Karpas-422 (cell line): ENCODE results near the gene SLC22A2. TPM values are rescaled to one million over a fixed set of nuclear protein-coding genes. Genes with fewer than 3 reads are reported as not detected.

Source experiments
- DNase-seq: peaks from one replicate; pipeline ENCODE4 v3.0.0-alpha.2; 2015
- H2AFZ ChIP-seq: fragments of 200-600 bp; sonication (generic); 2 replicates; pipeline ENCODE4 v1.6.1; 2014; ENCODE audit warnings: antibody characterized with exemption, low read length, mixed read lengths
- H3K27ac ChIP-seq: fragments of 200-600 bp; sonication (generic); 2 replicates; pipeline ENCODE4 v1.5.1; 2014; ENCODE audit warnings: mild to moderate bottlenecking, low read length, moderate library complexity
- H3K27me3 ChIP-seq: fragments of 200-600 bp; sonication (generic); 2 replicates; pipeline ENCODE4 v1.6.1; 2014; ENCODE audit warnings: low read length, mixed read lengths
- H3K36me3 ChIP-seq: fragments of 200-600 bp; sonication (generic); 2 replicates; pipeline ENCODE4 v1.6.1; 2014; ENCODE audit warnings: low read length, mixed read lengths; ENCODE audit not compliant: insufficient read depth
- H3K4me1 ChIP-seq: fragments of 200-600 bp; sonication (generic); 2 replicates; pipeline ENCODE4 v1.6.1; 2014; ENCODE audit warnings: mild to moderate bottlenecking, low read length, mixed read lengths
- H3K4me2 ChIP-seq: fragments of 200-600 bp; sonication (generic); 2 replicates; pipeline ENCODE4 v1.6.1; 2014; ENCODE audit warnings: low read length, low read depth, mild to moderate bottlenecking; ENCODE audit not compliant: poor library complexity, severe bottlenecking
- H3K4me3 ChIP-seq: fragments of 200-600 bp; sonication (generic); 2 replicates; pipeline ENCODE4 v1.5.1; 2014; ENCODE audit warnings: mild to moderate bottlenecking, antibody characterized with exemption, low read length, mixed read lengths
- H3K79me2 ChIP-seq: fragments of 200-600 bp; sonication (generic); 2 replicates; pipeline ENCODE4 v1.6.1; 2014; ENCODE audit warnings: mild to moderate bottlenecking, low read length, mixed read lengths
- H3K9ac ChIP-seq: fragments of 200-600 bp; sonication (generic); 2 replicates; pipeline ENCODE4 v1.6.0; 2014; ENCODE audit warnings: low read length
- H3K9me2 ChIP-seq: fragments of 200-600 bp; sonication (generic), shearing (Covaris generic); replicated peaks from 2 replicates; pipeline ENCODE4 v1.6.0; 2014; ENCODE audit warnings: mild to moderate bottlenecking, low read length, moderate library complexity; ENCODE audit not compliant: insufficient read depth
- H3K9me3 ChIP-seq: fragments of 300-700, 200-600 bp; sonication (generic); 2 replicates; pipeline ENCODE4 v1.6.1; 2014; ENCODE audit warnings: low read length, mixed read lengths
- H4K20me1 ChIP-seq: fragments of 200-600 bp; sonication (generic); 2 replicates; pipeline ENCODE4 v1.6.1; 2014; ENCODE audit warnings: mild to moderate bottlenecking, antibody characterized with exemption, low read length, low read depth; ENCODE audit not compliant: insufficient read depth
- total RNA-seq: library from RNA; depleted of rRNA; stranded (reverse); fragments of >200 nt; shearing (Covaris generic); gene quantifications from 2 replicates; pipeline ENCODE4 v1.2.3, GENCODE V29; 2014; ENCODE audit warnings: low replicate concordance

SLC22A2 gene
- total RNA-seq, 1 experiment from 2014 or later, result not detected

DNA sequence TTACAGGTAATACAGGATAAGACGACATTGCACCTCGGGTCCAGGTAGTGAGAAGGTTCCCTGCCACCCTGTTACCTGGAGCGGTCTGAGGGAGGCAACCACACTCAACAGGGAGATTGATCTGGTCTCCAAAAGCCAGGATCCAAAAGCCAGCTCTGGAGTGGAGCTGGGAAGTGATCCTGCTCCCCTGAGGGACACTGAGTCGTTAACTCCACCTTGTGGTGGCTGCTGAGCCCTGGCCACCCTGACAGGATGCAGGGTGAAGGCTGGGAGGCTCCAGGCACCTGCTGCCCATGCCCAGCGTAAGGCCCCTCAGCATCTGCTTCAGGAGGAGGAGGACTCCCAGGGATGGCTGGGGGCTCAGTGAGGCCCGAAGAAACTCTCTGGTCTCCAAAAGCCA is 38.7 kb upstream of the SLC22A2 start:
- Histone ChIP-seq H3K27me3 (no peaks in the 10 kb centered on the region), H3K9me3 (no peaks in the 10 kb centered on the region), H3K4me2 (no peak overlapping the region), H3K4me1 (no peaks in the 10 kb centered on the region), H3K36me3 (no peaks in the 10 kb centered on the region), H3K27ac (no peak overlapping the region), H2AFZ (no peak overlapping the region), H3K4me3 (no peak overlapping the region), H3K79me2 (no peaks in the 10 kb centered on the region), H3K9ac (no peak overlapping the region), H4K20me1 (no peaks in the 10 kb centered on the region), H3K9me2 (no peaks in the 10 kb centered on the region)
- DNase-seq, result no peak

DNA sequence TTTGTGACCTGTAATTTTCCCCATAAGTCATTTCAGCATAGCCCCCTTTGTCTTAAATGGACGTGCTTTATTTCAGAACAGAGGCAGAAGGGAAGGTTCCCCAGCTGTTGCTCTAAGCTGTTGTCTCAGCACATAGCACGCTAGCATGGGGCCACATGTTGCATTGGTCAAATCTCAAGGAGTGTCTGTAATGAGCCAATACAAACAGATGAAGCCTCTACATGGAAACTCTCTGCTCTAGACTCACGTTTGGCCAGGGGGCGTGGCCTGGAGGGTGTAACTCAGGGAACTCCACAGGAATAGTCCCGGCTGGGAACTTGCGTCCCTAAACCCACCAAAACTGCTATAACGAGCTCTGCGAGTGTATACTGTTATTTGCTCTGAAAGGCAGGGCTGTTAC is 35.2 kb upstream of the SLC22A2 start:
- Histone ChIP-seq H3K27me3 (no peaks in the 10 kb centered on the region), H3K9me3 (no peaks in the 10 kb centered on the region)
- DNase-seq, result no peak

DNA sequence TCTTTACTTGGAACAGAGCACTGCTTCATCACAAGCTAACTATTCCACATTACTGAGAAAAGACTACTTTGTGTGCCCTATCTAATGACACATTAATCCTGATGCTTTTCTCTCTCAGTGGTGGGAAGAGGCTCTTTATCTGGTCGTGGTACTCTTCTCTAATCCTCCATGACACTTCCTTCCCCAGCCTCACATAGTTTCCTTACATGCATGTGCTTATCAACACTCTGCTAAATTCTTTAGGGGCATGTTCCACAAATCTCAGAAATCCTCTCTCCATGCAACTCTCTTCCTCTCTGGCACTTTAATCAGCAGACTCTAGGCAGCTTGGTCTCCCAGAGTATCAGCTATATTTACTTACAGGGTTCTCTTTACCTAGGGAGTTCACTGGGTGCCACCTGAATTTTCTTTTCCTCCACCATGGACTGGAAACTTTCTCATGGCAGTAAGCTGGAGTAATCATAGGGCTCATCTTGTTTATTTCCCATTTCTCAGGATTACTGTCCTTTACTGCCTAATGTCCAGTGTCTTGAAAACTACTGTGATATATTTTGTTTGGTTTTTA is 27.0 kb upstream of the SLC22A2 start:
- Histone ChIP-seq H3K9me2 (no peaks in the 10 kb centered on the region), H3K27ac (no peak overlapping the region), H3K36me3 (no peaks in the 10 kb centered on the region), H3K9ac (no peak overlapping the region), H3K79me2 (no peaks in the 10 kb centered on the region), H3K9me3 (no peaks in the 10 kb centered on the region), H3K27me3 (no peaks in the 10 kb centered on the region), H2AFZ (no peak overlapping the region), H4K20me1 (no peaks in the 10 kb centered on the region), H3K4me2 (no peak overlapping the region), H3K4me3 (no peak overlapping the region), H3K4me1 (no peaks in the 10 kb centered on the region)
- no peak for DNase-seq

More for the DNA sequence above, 35.2 kb upstream of the SLC22A2 start:
- Histone ChIP-seq H3K79me2 (no peaks in the 10 kb centered on the region), H3K36me3 (no peaks in the 10 kb centered on the region), H3K4me1 (no peaks in the 10 kb centered on the region), H3K9ac (no peak overlapping the region), H3K27ac (no peak overlapping the region), H2AFZ (no peak overlapping the region), H4K20me1 (no peaks in the 10 kb centered on the region), H3K4me3 (no peak overlapping the region), H3K9me2 (no peaks in the 10 kb centered on the region), H3K4me2 (no peak overlapping the region)

DNA sequence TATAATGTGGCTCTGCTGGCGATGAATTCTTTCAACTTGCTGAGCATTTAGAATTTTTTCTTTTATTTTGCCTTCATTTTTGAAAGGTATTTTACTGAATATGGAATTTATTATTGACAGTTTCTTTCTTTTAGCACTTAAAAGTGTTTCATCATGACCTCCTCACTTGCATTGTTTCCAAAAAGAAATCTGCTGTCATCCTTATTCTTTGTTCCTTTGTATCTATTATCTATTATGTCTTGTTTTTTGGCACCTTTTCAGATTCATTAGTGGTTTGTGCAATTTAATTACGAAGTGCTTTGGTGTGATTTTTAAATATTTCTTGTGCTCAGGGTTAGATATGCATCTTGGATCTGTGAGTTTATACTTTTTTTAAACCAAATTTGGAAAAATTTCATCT is 26.0 kb upstream of the SLC22A2 start:
- no peak overlapping the region for H2AFZ ChIP-seq
- no peak overlapping the region for H3K27ac ChIP-seq
- H3K36me3 ChIP-seq, result no peaks in the 10 kb centered on the region
- H3K4me3 ChIP-seq, result no peak overlapping the region
- H3K27me3 ChIP-seq, result no peaks in the 10 kb centered on the region
- no peaks in the 10 kb centered on the region for H3K9me3 ChIP-seq
- H3K9me2 ChIP-seq, result no peaks in the 10 kb centered on the region
- H3K9ac ChIP-seq, result no peak overlapping the region
- H4K20me1 ChIP-seq, result no peaks in the 10 kb centered on the region
- DNase-seq, result no peak
- H3K4me2 ChIP-seq, result no peak overlapping the region
- H3K79me2 ChIP-seq, result no peaks in the 10 kb centered on the region
- no peaks in the 10 kb centered on the region for H3K4me1 ChIP-seq

DNA sequence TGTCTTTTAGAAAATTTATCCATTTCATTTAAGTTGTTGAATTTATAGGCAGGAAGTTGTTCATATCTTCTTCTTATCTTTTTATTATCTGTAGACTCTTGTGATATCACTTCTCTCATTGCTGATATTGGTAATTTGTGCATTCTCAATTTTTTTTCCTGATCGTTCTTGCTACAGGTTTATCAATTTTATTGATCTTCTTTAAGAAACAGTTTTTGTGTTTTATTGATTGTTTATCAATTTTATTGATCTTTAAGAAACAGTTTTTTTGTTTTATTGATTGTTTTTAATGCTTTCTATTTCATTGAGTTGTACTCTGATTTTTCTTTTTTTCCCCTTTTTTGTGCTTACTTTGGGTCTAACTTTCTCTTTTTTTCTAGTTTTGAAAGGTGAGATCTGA is 23.8 kb upstream of the SLC22A2 start:
- Histone ChIP-seq H3K9me2 (no peaks in the 10 kb centered on the region), H3K27me3 (no peaks in the 10 kb centered on the region), H3K9me3 (no peaks in the 10 kb centered on the region), H3K27ac (no peak overlapping the region), H3K4me1 (no peaks in the 10 kb centered on the region), H2AFZ (no peak overlapping the region), H3K9ac (no peak overlapping the region), H3K4me2 (no peak overlapping the region), H3K79me2 (no peaks in the 10 kb centered on the region), H4K20me1 (no peaks in the 10 kb centered on the region), H3K4me3 (no peak overlapping the region), H3K36me3 (no peaks in the 10 kb centered on the region)
- DNase-seq, result no peak

DNA sequence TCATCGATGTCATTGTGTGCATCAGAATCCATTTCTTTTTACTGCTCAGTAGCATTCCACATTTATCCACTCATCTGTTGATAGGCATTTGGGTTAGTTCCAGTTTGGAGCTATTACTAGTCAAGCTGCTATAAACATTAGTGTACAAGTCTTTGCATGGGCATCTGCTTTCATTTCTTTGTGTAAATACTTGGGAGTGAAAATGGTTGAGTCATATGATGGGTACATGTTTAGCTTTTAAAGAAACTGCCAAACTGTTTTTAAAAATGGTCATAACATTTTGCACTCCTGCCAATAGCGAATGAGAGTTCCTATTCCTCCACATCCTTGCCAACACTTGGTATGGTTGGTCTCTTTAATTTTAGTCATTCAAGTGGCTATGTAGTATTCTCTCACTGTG is 21.2 kb upstream of the SLC22A2 start:
- Histone ChIP-seq H3K27ac (no peak overlapping the region), H2AFZ (no peak overlapping the region), H3K4me1 (no peaks in the 10 kb centered on the region), H3K4me3 (no peak overlapping the region), H3K4me2 (no peak overlapping the region), H3K9ac (no peak overlapping the region), H3K27me3 (no peaks in the 10 kb centered on the region), H3K9me3 (no peaks in the 10 kb centered on the region), H3K9me2 (no peaks in the 10 kb centered on the region), H3K36me3 (no peaks in the 10 kb centered on the region), H4K20me1 (no peaks in the 10 kb centered on the region), H3K79me2 (no peaks in the 10 kb centered on the region)
- no peak for DNase-seq

DNA sequence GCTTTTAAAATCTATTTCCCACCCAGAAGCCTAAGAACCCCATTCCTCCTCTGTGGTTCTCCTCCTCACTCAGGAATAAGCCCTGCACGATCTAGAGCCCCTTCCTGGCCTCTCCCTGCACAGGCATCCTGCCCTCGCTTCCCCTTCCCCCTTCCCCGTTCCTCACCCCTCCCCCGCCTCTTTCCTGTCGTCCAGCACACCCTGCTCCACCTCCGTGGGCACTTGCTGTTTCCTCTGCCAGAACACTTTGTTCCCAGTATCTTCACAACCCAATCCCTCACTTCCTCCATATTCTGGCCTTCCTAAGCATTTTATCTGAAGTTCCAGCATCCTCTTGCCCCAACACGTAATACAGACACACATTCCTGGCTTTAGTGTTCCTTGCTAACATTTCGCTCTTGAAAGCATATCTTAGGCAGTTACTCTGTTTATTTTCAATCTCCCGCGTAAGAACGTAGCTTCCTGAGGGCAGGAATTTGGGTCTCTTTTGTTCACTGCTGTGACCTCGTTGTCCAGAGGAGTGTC is 20.2 kb upstream of the SLC22A2 start:
- H3K9me2 ChIP-seq, result no peaks in the 10 kb centered on the region
- no peaks in the 10 kb centered on the region for H3K9me3 ChIP-seq
- no peaks in the 10 kb centered on the region for H3K27me3 ChIP-seq

DNA sequence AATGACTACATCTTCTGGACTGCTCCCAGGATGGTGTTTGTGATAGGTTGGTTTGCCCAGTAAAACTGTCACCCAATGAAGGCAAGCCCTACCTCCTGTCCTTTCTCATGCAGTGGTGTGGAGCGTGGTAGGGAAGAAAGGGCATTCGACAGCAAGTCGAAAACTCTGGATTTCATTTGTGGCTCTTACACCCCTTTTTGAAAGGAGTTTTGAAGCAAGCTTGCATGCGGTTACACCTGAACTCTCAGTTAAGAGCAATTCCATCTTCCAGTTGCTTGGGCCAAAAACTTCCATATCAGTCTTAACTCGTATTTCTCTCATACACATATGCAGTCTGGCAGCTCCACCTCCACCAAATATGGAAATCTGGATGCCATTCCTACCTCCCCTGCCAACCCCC is 19.7 kb upstream of the SLC22A2 start:
- H3K4me3 ChIP-seq, result no peak overlapping the region
- no peaks in the 10 kb centered on the region for H3K9me3 ChIP-seq
- H3K9ac ChIP-seq, result no peak overlapping the region
- no peaks in the 10 kb centered on the region for H3K4me1 ChIP-seq
- H3K36me3 ChIP-seq, result no peaks in the 10 kb centered on the region
- no peaks in the 10 kb centered on the region for H3K9me2 ChIP-seq
- no peak overlapping the region for H3K4me2 ChIP-seq
- H3K27me3 ChIP-seq, result no peaks in the 10 kb centered on the region
- no peaks in the 10 kb centered on the region for H3K79me2 ChIP-seq
- no peak for DNase-seq
- H4K20me1 ChIP-seq, result no peaks in the 10 kb centered on the region
- no peak overlapping the region for H2AFZ ChIP-seq
- H3K27ac ChIP-seq, result no peak overlapping the region

More for the DNA sequence above, 20.2 kb upstream of the SLC22A2 start:
- H2AFZ ChIP-seq, result no peak overlapping the region
- no peaks in the 10 kb centered on the region for H3K36me3 ChIP-seq
- no peak overlapping the region for H3K9ac ChIP-seq
- no peak overlapping the region for H3K27ac ChIP-seq
- H4K20me1 ChIP-seq, result no peaks in the 10 kb centered on the region
- no peak overlapping the region for H3K4me2 ChIP-seq
- no peaks in the 10 kb centered on the region for H3K79me2 ChIP-seq
- DNase-seq, result no peak
- no peaks in the 10 kb centered on the region for H3K4me1 ChIP-seq
- H3K4me3 ChIP-seq, result no peak overlapping the region
